A673 (cell line): ENCODE measurements around the gene EMC9.

Source experiments
- CTCF ChIP-seq: fragments of 300-800, 200-600 bp; sonication (generic); conservative IDR thresholded peaks from 2 replicates; pipeline ENCODE4 v1.5.1; 2017; ENCODE audit warnings: low read depth, mild to moderate bottlenecking, antibody characterized with exemption, low read length, moderate library complexity, mixed read lengths
- EZH2 ChIP-seq: fragments of 200-600 bp; sonication (generic); IDR thresholded peaks from 2 replicates; pipeline ENCODE4 v1.6.1; 2017; ENCODE audit warnings: borderline replicate concordance, low read depth, mild to moderate bottlenecking, mixed read lengths, antibody characterized with exemption, low read length; ENCODE audit not compliant: poor library complexity, severe bottlenecking

- TF ChIP-seq CTCF: no peak
- TF ChIP-seq EZH2: no peak
Observed at GRCh38 chr14:24190416-24190815, 49.0 kb upstream of the EMC9 start.
